ENCODE measurements around the gene NPAS2.

The NPAS2 gene

DNA sequence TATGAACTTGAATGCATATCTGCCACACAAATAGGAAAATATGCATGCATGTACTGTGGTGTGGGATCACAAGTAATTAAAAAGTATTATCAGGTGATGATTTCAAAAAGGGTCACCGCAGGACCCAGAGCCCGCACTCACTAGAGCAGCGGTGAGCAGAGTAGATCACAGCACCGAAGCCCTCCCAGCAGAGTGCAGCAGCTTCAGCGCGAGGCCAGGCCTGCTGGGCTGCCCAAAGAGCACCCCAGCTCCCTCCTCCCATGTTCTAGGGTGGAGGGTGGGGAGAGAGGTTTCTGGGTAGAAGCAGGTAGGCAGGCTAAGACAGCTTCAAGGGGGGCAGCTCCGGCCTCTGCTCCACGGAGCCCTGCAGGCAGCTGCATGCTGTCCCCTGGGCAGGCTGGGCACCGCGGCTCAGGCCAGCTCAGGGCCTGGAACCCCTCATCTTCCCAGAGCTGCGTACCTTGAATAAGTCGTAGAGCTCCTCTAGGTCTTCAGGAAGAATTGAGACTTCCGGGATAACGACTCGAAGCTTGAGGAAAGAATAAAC lies 207.1 kb downstream of the NPAS2 start:
- DNase-seq, result no peak

DNA sequence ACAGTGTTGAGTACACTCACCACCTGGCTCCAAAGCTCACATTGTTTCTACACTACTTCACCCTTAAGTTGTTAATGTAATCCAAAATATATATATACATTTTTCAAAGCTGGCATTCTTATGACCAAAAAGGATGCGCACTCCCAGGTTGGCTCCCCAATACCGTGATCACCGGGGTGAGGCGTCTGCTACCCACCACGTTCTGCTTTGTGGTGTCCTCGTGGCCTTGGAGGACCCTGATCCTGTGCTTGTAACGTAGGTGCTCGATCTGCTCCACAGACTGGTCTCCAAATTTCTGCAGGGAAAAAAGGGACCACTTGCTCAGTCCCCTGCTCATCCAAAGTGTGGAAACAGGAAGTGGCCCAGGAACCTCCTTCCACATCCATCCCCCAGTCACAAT lies 207.9 kb downstream of the NPAS2 start:
- no peak for DNase-seq

- no peak for DNase-seq
Measured at GRCh38 chr2:101030866-101031554, 211.1 kb downstream of the NPAS2 start.

DNA sequence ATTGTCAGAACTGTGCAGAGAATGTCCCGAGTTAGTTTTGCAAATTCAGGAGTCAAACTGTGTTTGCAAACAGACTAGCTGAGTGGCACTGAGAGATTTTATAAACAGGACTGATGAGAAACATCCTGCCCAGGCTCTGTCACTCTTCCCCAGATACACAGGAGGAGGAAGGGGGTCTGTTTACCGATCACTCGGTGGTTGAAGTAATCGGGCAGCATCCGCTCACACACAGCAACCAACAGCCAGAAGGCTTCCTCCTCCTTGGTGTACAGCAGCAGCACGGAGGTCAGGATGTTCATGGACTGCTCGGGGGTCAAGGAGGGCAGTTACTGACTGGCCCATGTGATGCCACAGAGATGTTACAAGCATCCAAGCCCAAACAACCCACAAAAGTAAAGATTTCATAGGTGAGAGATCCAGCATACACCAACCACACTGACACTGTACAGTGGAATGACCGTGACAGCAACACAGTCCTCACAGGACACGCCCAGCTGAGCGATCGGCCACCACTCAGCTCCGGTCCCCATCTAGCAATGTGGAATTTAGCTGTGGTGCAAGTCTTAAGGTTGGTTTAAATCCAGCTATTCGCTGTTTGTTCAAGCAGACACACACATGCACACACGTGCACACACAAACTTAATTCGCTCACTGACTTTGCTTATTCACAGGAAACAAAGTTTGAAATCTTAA lies 212.3 kb downstream of the NPAS2 start:
- no peak for DNase-seq

GRCh38 chr2:101036562-101036961 lies 216.6 kb downstream of the NPAS2 start:
- DNase-seq, result no peak

- DNase-seq, result no peak
Measured at GRCh38 chr2:101037161-101037755, 217.3 kb downstream of the NPAS2 start.

- no peak for DNase-seq
Measured at GRCh38 chr2:101038455-101039255, 218.7 kb downstream of the NPAS2 start.

DNA sequence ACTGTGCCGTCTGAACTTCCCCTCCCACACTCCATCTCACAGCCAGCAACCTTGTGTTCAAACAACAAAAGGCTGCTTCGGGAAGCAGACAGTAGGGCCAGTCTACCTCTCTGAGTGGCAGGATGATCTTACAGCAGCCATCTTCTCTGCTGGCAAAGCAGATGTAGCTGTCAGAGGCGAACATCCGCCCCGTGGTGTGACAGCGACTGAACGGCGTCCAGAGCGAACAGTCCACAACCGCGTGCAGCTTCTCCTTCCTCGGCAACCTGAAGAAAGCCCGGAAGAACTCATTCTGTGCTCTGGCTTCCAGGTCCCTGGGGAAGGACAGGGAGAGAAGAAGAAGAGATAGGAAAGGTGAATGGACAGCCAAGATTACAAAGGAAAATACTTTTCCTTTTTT lies 220.1 kb downstream of the NPAS2 start:
- no peak for DNase-seq

- DNase-seq, result no peak
Measured at GRCh38 chr2:101040761-101041160, 220.8 kb downstream of the NPAS2 start.

- DNase-seq, result no peak
Measured at GRCh38 chr2:101041413-101041812, 221.5 kb downstream of the NPAS2 start.

- no peak for DNase-seq
Measured at GRCh38 chr2:101045330-101045729, 225.4 kb downstream of the NPAS2 start.

Measured in activated T-cell treated with anti-CD3 and anti-CD28 coated beads for 4 hours (primary cell).